NCI-H82 treated with DMSO at 0.1 percent for 48 hours (cell line): ENCODE measurements around the gene HIVEP2.

Source experiments
- DNase-seq: peaks from one replicate; lab custom pipeline; 2025; ENCODE audit not compliant: unreplicated experiment; lab: John Stamatoyannopoulos, UW

Gene HIVEP2

DNA sequence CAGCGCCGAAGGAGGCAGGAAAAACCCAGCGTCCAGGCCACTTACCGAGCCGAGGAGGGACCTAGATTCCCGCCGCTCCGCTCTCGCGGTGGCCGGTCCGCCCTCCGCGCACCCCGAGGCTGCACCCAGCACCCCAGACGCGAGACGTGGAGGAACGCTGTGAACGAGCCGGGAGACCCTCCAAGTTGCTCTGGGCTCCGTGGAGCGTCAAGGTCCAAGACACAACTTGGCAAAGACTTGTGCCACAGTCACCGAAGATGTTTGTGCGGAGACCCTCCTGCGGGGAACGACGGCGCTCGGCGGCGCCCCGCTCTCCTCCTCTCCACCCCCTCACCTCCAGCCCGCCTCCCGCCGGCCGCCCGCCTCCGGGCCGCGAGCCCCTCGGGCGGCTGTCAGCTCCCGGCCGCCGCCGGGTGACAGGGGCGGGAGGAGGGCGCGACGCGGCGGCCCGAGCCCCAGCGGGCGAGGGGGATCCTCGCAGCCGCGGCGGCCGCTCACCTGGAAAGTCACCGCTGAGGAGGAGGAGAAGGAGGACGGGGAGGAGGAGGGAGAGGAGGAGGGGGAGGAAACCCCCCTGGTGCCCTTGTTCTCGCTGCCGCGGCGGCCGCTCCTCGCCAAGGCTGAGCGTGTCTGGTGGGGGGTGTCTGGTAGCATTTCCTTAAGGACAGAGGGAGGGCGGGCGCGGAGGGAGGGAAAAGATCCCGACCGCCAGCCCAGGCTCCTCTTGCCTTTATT, 637 bp upstream of the HIVEP2 start:
- DNase-seq, result no peak

GRCh38 chr6:142944124-142945048, 590 bp downstream of the HIVEP2 start:
- DNase-seq, result no peak

GRCh38 chr6:142943711-142944123, 1.3 kb downstream of the HIVEP2 start:
- no peak for DNase-seq

- DNase-seq, result no peak
These were observed 2.2 kb downstream of the HIVEP2 start for GRCh38 chr6:142942805-142943227.

- DNase-seq, result no peak
These were observed 2.7 kb downstream of the HIVEP2 start for GRCh38 chr6:142942238-142942637.

DNA sequence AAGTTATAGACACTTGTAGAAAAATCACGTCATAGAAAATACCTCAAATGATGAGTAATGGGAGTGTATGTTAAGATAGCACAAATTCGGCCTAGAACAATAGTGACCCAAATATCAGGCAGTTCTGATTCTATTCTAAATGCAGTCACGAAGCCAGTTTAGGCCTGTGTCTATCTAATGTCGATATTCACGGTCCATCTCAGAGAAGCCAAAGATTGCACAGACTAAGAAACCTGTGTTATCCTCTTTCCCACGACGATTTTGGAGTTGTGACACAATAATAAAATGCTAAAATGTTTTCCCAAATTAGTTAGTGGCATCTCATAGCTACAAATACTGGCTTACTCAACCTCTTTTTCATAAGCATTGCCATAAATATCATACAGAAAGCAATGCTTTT, 4.0 kb downstream of the HIVEP2 start:
- no peak for DNase-seq

GRCh38 chr6:142940487-142940886, 4.5 kb downstream of the HIVEP2 start:
- DNase-seq, result no peak

GRCh38 chr6:142938510-142938909, 6.5 kb downstream of the HIVEP2 start:
- DNase-seq, result no peak

DNA sequence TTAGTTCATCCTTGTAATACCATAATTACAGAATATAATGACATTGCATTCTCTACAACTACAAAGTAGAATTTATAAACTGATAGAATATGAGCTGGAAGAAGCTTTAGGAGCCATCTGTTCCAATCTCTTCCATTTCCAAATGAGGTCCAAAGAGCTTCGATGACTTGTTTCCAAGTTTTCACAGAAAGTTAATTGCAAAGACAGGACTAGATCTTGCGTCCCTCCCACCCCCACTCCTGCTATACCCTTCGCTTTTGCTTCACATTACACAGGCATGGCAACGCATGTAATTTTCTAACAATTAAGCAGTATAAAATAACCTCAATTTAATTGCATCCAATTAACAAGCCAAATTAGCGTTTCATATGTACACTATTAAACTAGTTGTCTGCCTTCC, 7.0 kb downstream of the HIVEP2 start:
- DNase-seq, result no peak

DNA sequence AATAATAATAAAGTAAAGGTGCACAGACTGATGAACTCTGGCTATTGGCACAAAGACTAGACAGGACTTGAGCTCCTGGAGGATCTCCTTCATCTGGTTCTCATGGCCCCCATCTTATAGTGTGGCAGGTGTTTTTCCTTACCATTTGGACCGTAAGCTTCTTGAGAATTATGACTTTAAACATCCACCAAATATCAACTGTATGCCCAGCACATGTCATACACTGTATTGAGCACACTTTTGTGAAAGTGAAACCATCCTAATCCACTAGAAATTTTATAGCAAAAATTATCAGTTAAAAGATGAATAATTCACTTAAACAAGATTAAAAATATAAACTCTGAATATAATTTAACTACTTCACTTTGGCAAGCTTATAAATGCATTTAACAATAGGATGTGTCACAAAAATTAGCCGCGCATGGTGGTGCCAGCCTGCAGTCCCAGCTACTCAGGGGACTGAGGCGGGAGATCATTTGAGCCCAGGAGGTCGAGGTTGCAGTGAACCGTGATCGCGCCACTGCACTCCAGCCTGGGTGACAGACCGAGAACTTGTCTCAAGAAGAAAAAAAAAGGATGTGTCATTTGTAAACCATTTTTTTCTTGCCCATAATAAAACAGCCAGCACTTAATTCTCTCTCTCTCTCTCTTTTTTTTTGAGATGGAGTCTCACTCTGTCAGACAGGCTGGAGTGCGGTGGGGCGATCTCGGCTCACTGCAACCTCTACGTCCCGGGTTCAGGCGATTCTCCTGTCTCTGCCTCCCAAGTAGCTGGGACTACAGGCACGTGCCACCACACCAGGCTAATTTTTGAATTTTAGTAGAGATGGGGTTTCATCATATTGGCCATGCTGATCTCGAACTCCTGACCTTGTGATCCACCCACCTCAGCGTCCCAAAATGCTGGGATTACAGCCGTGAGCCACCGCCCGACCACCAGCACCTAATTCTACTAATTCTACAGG, 9.1 kb downstream of the HIVEP2 start:
- no peak for DNase-seq

DNA sequence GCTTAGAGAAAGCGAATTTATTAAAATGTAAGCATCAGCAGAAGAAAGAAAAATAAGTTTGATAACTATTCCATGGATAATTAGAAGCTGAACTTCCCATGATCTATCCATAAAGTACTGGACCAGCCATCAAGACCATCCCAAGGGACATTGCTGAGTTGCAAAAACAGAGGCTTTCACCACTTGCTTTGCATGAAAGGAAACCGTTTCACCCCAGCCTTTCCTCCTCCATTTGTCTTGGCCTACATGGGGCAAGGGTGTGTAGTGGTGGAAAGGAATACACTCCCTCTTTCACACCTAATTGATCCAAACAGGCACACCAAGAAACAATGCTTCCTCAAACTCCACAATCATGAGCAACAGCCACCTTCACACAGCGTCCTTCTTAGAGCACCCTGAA, 10.4 kb downstream of the HIVEP2 start:
- no peak for DNase-seq

DNA sequence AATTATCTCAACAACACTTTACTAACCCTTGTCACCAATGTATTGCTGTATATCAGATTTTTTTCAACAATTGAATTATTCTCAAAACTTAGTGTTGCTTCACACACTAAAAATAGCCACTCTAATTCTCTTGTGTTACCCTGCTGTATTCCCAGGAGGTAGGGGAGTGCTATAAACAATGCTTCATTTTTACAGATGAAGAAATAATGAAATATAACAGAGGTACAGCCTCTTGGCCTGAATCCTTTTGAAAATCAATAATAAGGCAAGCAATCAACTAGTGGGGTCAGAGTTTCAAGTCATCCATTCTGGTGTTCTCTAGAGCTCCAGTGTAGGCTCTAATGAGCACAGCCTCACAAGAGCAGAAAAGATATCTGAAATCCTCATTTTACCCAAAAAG, 10.9 kb downstream of the HIVEP2 start:
- no peak for DNase-seq

DNA sequence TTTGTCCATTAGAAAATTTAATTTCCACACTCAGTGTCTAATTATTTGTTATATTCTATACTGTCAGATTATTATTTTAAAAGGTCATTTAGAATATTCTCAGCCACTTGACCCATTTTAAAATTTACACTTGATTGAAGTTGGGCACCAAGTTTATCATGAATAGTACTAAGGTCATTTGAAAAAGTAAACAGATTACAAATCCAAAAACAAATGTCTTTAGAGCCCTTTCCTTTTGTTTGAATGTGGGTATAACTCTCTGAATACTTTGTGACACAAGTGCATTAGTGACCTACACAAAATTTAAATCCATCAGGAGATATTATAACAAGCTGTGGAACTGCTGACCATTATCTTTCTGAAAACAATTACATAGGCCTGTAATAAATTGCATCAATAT, 11.3 kb downstream of the HIVEP2 start:
- DNase-seq, result no peak

- no peak for DNase-seq
These were observed 12.1 kb downstream of the HIVEP2 start for GRCh38 chr6:142932889-142933288.

- no peak for DNase-seq
These were observed 15.1 kb downstream of the HIVEP2 start for GRCh38 chr6:142929751-142930358.

DNA sequence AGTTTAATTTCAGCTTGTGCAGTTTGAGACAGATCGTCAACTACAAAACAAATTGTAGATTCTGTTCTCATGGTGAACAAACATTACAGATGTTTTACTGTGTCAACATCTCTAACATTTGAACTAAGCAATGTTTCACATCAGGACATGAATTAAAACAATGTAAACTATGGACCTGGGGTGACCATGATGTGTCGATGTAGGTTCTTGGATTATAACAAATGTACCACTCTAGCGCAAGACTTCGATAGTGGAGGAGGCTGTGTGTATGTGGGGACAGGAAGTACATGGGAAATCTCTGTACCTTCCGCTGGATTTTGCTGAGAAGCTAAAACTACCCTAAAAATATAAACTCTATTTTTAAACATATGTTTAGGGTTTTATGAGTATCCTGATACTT, 17.1 kb downstream of the HIVEP2 start:
- DNase-seq, result no peak

GRCh38 chr6:142927271-142927580, 17.8 kb downstream of the HIVEP2 start:
- no peak for DNase-seq

GRCh38 chr6:142926494-142927270, 18.3 kb downstream of the HIVEP2 start:
- no peak for DNase-seq

- DNase-seq, result no peak
These were observed 18.8 kb downstream of the HIVEP2 start for GRCh38 chr6:142926177-142926493.

DNA sequence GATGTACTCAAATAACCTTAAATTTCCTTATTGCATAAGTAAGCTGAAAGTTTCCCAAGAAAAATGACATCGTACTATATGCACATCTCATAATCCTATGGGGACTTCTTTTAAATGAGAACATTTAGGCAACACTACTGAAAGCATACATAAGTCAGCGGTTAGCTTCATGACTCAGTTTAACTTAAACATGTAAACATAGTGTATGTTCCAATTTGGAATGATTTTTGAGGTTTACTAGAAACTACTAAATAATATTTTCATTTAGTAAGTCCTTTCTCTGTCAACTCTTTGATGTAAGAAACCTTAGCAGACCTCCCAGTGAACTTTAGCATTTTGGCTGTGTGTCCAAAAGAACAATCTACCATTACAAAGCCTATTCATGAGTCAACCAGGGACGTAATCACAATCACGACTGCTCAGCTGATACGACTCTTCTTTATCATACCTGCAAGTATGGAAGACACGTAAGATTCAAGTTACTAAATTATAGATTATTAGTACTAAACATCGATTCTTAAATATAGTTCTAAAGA, 19.3 kb downstream of the HIVEP2 start:
- no peak for DNase-seq
